Thyroid gland (tissue), 4 donors: ENCODE results near the gene GID8.

Source experiments
- POLR2A ChIP-seq, 2 donors: fragments of 450-650 bp; IDR thresholded peaks; one replicate each; pipeline ENCODE4 v1.6.1; 2017; ENCODE audit warnings: antibody characterized with exemption in 2 of 2, mild to moderate bottlenecking in 2 of 2, moderate library complexity in 1 of 2
- TF ChIP-seq, protein P1 (sequence below), 6 experiments: fragments of 200-600 bp in 3 of 6; fragments of 450-650 bp in 3 of 6; sonication (generic) in 3 of 6; IDR thresholded peaks; one replicate each; pipeline ENCODE4 v1.5.1; 2016 to 2019; ENCODE audit warnings: antibody characterized with exemption in 6 of 6, mild to moderate bottlenecking in 2 of 6, inconsistent platforms in 1 of 6, moderate library complexity in 1 of 6

DNA sequence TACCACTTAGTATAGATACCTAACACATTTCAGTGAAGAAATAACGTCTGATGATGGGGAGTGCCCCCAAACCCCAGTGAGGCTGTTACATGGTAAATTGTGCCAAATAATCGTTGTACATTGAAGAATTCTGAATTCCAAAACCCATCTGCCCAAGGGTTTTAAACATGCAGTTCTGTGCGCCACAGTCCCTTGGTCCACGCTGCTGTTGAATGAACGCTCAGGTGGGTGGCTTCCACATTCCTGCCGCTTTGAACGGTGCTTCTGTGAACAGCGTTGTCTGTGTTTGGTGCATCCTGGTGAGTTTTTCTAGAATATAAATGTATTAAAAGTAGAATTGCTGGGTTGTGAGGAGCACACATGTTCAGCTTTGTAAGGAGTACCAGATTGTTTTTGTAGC is 2.9 kb downstream of the GID8 start:
- no peak for TF ChIP-seq POLR2A (IDR thresholded peaks at IDR 0.05)
- TF ChIP-seq, protein P1, sequence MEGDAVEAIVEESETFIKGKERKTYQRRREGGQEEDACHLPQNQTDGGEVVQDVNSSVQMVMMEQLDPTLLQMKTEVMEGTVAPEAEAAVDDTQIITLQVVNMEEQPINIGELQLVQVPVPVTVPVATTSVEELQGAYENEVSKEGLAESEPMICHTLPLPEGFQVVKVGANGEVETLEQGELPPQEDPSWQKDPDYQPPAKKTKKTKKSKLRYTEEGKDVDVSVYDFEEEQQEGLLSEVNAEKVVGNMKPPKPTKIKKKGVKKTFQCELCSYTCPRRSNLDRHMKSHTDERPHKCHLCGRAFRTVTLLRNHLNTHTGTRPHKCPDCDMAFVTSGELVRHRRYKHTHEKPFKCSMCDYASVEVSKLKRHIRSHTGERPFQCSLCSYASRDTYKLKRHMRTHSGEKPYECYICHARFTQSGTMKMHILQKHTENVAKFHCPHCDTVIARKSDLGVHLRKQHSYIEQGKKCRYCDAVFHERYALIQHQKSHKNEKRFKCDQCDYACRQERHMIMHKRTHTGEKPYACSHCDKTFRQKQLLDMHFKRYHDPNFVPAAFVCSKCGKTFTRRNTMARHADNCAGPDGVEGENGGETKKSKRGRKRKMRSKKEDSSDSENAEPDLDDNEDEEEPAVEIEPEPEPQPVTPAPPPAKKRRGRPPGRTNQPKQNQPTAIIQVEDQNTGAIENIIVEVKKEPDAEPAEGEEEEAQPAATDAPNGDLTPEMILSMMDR (IDR thresholded peaks at IDR 0.05): no peak
